Esophagus squamous epithelium (tissue), 4 donors: ENCODE results near the gene SLC1A7.

Source experiments
- CTCF ChIP-seq, 6 experiments: fragments of 450-650 bp in 4 of 6; fragments of 200-600 bp in 2 of 6; sonication (generic) in 2 of 6; IDR thresholded peaks; one replicate each; pipeline ENCODE4 v1.5.1; 2016 to 2019; ENCODE audit warnings: antibody characterized with exemption in 6 of 6, mild to moderate bottlenecking in 4 of 6, moderate library complexity in 4 of 6
- POLR2A ChIP-seq, 4 donors: fragments of 450-650 bp; IDR thresholded peaks; one replicate each; pipeline ENCODE4 v1.6.1; 2017; ENCODE audit warnings: antibody characterized with exemption in 4 of 4, mild to moderate bottlenecking in 4 of 4, moderate library complexity in 3 of 4

GRCh38 chr1:53063744-53064515, 78.5 kb downstream of the SLC1A7 start:
- TF ChIP-seq CTCF (IDR thresholded peaks at IDR 0.05), result no peak
- TF ChIP-seq POLR2A (IDR thresholded peaks at IDR 0.05), result no peak
